NB4 (cell line): Measurements from ENCODE around the gene NANOS2.
"Not testable (repeated sequence)": the region's sequence is repeated elsewhere in the genome, so short reads cannot be mapped to it uniquely, and the experiment has no call there.

Experiments
- DNase-seq: peaks from one replicate; pipeline ENCODE4 v3.0.0; 2010; ENCODE audit warnings: low read depth
- H3K4me3 ChIP-seq: one replicate; pipeline ENCODE4 v1.5.1; 2011; ENCODE audit warnings: mild to moderate bottlenecking, low read depth, low read length, moderate library complexity
- MAX ChIP-seq: IDR thresholded peaks from 2 replicates; pipeline ENCODE4 v1.6.1; 2011; ENCODE audit warnings: low read depth, low read length
- MYC ChIP-seq: IDR thresholded peaks from 2 replicates; pipeline ENCODE4 v1.6.1; 2011; ENCODE audit warnings: low read depth, low read length
- POLR2A ChIP-seq: IDR thresholded peaks from 2 replicates; pipeline ENCODE4 v1.6.1; 2011; ENCODE audit warnings: mild to moderate bottlenecking; ENCODE audit not compliant: insufficient read length; ENCODE audit errors: extremely low read depth
- TF ChIP-seq, protein P1 (sequence below): IDR thresholded peaks from one replicate; pipeline ENCODE4 v1.5.1; 2012; ENCODE audit warnings: low read depth, low read length

Gene NANOS2

GRCh38 chr19:45873219-45873772, 41.3 kb downstream of the NANOS2 start:
- no peak overlapping the region for H3K4me3 ChIP-seq
- no peak for TF ChIP-seq POLR2A
- TF ChIP-seq MYC = no peak
- no peak for TF ChIP-seq MAX
- TF ChIP-seq, protein P1, sequence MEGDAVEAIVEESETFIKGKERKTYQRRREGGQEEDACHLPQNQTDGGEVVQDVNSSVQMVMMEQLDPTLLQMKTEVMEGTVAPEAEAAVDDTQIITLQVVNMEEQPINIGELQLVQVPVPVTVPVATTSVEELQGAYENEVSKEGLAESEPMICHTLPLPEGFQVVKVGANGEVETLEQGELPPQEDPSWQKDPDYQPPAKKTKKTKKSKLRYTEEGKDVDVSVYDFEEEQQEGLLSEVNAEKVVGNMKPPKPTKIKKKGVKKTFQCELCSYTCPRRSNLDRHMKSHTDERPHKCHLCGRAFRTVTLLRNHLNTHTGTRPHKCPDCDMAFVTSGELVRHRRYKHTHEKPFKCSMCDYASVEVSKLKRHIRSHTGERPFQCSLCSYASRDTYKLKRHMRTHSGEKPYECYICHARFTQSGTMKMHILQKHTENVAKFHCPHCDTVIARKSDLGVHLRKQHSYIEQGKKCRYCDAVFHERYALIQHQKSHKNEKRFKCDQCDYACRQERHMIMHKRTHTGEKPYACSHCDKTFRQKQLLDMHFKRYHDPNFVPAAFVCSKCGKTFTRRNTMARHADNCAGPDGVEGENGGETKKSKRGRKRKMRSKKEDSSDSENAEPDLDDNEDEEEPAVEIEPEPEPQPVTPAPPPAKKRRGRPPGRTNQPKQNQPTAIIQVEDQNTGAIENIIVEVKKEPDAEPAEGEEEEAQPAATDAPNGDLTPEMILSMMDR = no peak
- DNase-seq = no peak

DNA sequence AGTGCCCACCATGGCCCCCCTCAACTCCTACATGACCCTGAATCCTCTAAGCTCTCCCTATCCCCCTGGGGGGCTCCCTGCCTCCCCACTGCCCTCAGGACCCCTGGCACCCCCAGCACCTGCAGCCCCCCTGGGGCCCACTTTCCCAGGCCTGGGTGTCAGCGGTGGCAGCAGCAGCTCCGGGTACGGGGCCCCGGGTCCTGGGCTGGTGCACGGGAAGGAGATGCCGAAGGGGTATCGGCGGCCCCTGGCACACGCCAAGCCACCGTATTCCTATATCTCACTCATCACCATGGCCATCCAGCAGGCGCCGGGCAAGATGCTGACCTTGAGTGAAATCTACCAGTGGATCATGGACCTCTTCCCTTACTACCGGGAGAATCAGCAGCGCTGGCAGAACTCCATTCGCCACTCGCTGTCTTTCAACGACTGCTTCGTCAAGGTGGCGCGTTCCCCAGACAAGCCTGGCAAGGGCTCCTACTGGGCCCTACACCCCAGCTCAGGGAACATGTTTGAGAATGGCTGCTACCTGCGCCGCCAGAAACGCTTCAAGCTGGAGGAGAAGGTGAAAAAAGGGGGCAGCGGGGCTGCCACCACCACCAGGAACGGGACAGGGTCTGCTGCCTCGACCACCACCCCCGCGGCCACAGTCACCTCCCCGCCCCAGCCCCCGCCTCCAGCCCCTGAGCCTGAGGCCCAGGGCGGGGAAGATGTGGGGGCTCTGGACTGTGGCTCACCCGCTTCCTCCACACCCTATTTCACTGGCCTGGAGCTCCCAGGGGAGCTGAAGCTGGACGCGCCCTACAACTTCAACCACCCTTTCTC, 42.3 kb downstream of the NANOS2 start:
- TF ChIP-seq POLR2A = no peak
- TF ChIP-seq MAX = no peak
- TF ChIP-seq, protein P1 = no peak
- no peak for TF ChIP-seq MYC
- no peak overlapping the region for H3K4me3 ChIP-seq
- DNase-seq = peak; percentile 53

- DNase-seq = no peak
- TF ChIP-seq MYC (no peak), MAX (no peak)
- no peak overlapping the region for H3K4me3 ChIP-seq
These were observed 43.8 kb downstream of the NANOS2 start for GRCh38 chr19:45870798-45871197.

DNA sequence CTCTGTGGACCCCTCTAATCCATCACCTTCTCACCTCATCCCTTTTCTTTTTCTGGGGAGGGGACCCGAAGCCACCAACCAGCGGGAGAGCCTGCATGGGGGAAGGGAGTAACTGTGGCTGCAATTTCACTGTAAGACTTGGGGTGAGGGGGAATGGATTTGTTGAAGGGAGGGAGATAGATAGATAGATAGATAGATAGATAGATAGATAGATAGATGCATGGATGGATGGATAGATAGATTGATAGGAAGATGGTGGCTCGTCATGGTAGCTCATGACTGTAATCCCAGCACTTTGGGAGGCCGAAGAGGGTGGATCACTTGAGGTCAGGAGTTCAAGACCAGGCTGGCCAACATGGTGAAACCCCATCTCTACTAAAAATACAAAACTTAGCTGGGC, 47.3 kb downstream of the NANOS2 start:
- DNase-seq, H3K4me3 ChIP-seq: not testable (repeated sequence)

DNA sequence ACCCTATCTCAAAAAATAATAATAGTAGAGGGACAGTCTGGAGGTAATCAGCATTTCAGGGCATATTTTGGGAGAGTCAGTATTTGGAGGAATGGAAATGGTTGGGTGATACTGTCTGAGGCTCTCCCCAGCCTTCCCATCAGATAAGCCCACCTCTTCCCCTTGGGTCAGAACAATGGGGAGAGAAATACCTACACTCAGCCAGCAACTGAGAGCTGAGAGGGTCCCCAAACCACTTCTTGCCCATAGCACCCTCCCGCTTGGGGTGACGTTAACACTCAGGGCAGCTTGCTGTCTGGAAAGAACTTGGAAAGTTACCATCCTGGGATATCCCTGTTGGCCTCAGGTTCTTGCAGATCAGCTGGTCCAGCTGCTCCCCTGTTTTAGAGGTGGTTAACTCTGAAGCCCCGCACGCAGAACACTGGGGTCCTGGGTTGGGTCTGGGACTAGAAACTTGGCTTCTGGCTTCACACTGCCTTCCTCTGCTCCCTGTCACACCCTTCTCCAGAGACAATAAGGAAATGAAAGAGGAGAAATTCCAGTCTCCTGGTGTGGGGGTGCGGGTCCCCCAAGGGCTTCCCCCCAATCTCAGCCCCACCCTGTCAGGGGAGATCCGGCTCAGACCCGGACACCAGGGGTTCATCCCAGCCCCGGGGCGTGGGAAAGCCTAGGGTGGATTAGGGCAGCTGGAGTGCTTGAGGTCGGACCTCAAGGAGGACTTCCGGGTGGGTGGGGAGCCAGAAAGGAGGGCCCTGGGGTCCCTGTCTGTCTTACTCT, 48.0 kb downstream of the NANOS2 start:
- no peak overlapping the region for H3K4me3 ChIP-seq
- no peak for TF ChIP-seq MAX
- TF ChIP-seq MYC = no peak
- TF ChIP-seq, protein P1 = no peak
- no peak for TF ChIP-seq POLR2A
- DNase-seq = peak; percentile 11

DNA sequence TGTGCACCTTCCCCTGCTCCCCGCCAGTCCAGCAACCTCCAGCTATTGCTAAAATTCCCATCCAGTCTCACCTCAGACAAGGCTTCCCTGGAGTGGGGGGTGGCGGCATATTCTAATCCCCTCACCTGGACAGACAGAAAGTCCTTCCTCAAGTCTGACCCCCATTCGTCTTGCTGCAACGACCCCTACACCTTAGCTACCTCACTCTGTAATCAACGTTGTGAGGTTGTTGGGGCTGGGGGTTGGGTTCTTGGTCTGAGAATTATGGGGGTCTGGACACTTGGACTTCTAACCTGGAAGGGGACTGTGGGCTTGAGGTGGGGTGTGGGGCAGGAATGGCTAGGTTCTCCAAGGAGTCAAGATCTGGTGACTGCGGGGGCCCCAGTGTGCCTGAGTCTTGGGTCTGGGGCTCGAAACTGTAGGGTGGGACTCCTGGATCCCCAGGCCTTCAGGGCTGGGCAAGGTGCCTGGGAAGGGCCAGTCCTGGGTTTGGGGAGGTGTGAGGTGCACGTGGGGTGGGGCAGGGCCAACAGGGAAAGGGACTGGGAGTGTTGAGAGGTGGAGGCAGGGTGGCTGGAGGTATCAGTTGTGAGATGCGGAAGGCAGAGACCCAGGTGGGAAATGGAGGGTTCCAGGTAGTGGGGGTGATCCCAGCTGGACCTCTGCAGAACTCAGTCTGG, 49.2 kb downstream of the NANOS2 start:
- no peak overlapping the region for H3K4me3 ChIP-seq
- peak; percentile 15 for DNase-seq
- TF ChIP-seq MAX = no peak
- TF ChIP-seq, protein P1 = no peak
- TF ChIP-seq MYC = no peak
- TF ChIP-seq POLR2A = no peak
